Measurements from ENCODE around the gene THOP1. TPM values are rescaled to one million over a fixed set of nuclear protein-coding genes. Genes with fewer than 3 reads are reported as not detected.
"Not testable (repeated sequence)": the region's sequence is repeated elsewhere in the genome, so short reads cannot be mapped to it uniquely, and the experiment has no call there.

THOP1 gene
- total and polyA plus RNA-seq, 12 donors, result 23.1 to 138 (median 46.2) TPM

DNA sequence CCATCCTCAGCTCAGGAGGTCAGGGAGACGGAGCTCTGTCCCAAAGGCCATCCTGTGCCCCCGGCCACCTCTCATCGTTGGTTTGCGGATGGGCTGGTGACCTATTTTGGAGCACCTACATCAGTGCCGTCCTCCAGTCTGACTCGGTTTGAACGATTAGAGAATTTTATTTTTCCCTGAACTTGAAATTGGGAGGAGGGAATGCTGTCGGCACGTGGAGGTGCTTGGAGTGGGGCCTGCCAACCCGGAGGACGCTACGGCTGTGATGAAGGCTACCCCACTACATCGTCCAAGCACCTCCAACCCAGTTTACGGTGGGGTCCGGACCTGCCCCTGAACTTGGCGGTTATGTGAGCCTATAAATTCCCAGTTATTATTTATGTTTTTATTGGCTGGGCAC is 31.3 kb downstream of the THOP1 start:
- Histone ChIP-seq H3K27me3 (no peaks in the 10 kb centered on the region), H3K4me3 (no peak overlapping the region), H3K27ac (peak overlapping the region in 1 of 5 donors; percentile 23), H3K4me1 (replicated peaks in 1 of 2) (peaks cover 0 to 15% of the 10 kb centered on the region in 2 donors), H3K9me3 (replicated peaks in 1 of 3) (no peaks in the 10 kb centered on the region), H3K36me3 (replicated peaks in 1 of 2) (no peaks in the 10 kb centered on the region)
- intact Hi-C loops (cut with DNase I), result no loop called here
- no peak for DNase-seq
- 72 to 81% (median 76%) methylated on average over 15 to 16 of the region's 16 CpGs for WGBS, 4 donors
- TF ChIP-seq, protein P1, sequence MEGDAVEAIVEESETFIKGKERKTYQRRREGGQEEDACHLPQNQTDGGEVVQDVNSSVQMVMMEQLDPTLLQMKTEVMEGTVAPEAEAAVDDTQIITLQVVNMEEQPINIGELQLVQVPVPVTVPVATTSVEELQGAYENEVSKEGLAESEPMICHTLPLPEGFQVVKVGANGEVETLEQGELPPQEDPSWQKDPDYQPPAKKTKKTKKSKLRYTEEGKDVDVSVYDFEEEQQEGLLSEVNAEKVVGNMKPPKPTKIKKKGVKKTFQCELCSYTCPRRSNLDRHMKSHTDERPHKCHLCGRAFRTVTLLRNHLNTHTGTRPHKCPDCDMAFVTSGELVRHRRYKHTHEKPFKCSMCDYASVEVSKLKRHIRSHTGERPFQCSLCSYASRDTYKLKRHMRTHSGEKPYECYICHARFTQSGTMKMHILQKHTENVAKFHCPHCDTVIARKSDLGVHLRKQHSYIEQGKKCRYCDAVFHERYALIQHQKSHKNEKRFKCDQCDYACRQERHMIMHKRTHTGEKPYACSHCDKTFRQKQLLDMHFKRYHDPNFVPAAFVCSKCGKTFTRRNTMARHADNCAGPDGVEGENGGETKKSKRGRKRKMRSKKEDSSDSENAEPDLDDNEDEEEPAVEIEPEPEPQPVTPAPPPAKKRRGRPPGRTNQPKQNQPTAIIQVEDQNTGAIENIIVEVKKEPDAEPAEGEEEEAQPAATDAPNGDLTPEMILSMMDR (IDR thresholded peaks at IDR 0.05), result no peak
- TF ChIP-seq POLR2A (IDR thresholded peaks at IDR 0.05), result no peak

DNA sequence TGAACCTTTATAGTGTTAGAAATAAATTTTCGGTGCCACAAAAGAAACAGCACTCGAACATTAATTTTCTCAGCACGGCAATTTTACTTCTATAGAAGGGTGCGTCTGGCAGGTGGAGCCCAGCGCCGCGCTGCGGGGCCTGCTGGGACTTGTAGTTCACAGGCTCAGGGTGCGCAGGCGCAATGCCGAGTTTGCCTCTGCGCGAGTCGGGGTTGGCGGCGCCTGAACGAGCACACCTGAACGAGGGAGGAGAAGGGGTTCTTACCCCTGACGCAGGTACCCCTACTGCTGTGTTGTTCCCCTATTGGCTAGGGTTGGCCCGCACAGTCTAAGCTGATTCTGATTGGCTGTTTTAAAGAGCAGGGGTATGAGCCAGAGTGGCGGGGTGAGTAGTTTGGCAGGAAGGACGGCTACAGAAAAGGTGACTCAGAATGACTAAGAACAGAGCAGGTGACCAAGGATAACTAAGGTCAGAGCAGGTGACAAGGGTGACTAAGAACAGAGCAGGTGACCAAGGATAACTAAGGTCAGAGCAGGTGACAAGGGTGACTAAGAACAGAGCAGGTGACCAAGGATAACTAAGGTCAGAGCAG is 32.0 kb downstream of the THOP1 start:
- peaks cover 0 to 15% of the 10 kb centered on the region in 2 donors for H3K4me1 ChIP-seq (replicated peaks in 1 of 2)
- peak in 2 of 7 donors; percentile 21 to 31 for DNase-seq
- WGBS, 4 donors, result 66 to 76% (median 73%) methylated on average over 20 to 22 of the region's 22 CpGs
- H3K27me3 ChIP-seq; H3K36me3 ChIP-seq (replicated peaks in 1 of 2); H3K4me3 ChIP-seq; H3K9me3 ChIP-seq (replicated peaks in 1 of 3); intact Hi-C loops (cut with DNase I); H3K27ac ChIP-seq: not testable (repeated sequence)

DNA sequence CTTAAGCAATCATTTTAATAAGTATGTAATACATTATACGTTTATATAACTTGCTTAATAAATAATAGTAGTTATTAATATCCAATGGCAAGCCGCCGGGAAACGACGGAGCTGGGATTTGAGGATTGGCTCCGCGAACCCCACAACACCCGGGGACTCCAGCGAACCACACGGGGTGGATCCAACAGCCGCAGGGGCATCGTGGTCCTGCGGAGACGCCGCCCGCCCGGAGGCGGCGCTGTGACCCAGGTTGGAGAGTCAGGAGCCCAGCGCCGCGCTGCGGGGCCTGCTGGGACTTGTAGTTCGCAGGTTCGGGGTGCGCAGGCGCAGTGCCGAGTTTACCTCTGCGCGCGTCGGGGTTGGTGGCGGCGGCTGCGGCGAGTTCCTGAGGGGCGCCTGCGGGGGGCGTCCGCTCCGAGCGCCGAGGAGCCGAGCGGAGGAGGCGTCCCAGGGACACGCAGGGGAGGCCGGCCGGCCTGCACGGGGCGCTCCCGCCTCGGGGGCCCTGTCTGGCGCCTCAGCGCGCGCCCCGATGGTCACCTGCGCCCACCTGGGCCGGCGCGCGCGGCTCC is 34.3 kb downstream of the THOP1 start, which contains the start of gene ZNF554:
ZNF554 (plus strand) TSS at position 329 of the 572 bp plus-strand sequence; CDS start at position 533, 204 bp downstream.
- intact Hi-C loops (cut with DNase I), result no loop called here
- Histone ChIP-seq H3K36me3 (replicated peaks in 1 of 2) (no peaks in the 10 kb centered on the region), H3K27ac (peak within 1 kb of the TSS in 2 of 5 donors; percentile 54 to 70), H3K27me3 (no peaks in the 10 kb centered on the region), H3K9me3 (replicated peaks in 1 of 3) (no peaks in the 10 kb centered on the region), H3K4me3 (peak within 1 kb of the TSS in 3 of 4 donors; percentile 40 to 98 (median 46)), H3K4me1 (replicated peaks in 1 of 2) (peaks cover 0 to 15% of the 10 kb centered on the region in 2 donors)
- DNase-seq, result peak; percentile 95 to 99 (median 97)
- TF ChIP-seq, protein P1 (IDR thresholded peaks at IDR 0.05), result peak; percentile 79 to 98 (median 94)
- peak in 1 of 2 donors; percentile 14 for TF ChIP-seq POLR2A (IDR thresholded peaks at IDR 0.05)
- 0 to 1% (median 0%) methylated on average over 7 to 64 of the region's 64 CpGs for WGBS, 4 donors

DNA sequence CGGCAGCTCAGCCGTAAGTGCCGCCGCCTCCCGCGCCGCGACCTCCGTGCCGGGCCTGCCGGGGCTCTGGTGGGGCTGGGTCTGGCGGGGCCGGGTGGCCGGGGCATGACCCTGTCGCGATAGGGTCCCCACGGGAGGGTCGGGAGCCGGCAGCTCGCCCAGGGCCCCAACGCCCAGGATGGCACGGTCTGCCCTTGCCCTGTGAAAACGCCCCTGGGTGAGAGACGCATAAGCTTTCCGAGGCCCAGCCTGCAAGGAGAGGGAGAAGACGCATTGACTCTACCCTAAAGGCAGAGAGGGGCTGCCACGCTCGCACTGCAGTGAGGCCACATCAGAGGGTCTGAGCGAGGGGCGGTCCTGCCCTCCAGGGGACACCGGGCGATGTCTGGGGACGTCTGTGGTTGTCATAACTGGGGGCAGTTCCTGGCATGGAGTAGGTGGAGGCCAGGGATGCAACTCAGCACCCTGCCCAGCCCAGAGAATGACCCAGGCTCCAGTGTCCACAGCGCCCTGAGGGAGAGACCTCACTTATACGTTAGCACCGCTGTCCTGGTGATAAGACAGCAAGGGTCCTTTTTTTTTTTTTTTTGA is 34.9 kb downstream of the THOP1 start:
- Histone ChIP-seq H3K4me3 (peak overlapping the region in 3 of 4 donors; percentile 40 to 98 (median 46)), H3K9me3 (replicated peaks in 1 of 3) (no peaks in the 10 kb centered on the region), H3K4me1 (replicated peaks in 1 of 2) (peaks cover 0 to 15% of the 10 kb centered on the region in 2 donors), H3K36me3 (replicated peaks in 1 of 2) (no peaks in the 10 kb centered on the region), H3K27ac (peak overlapping the region in 2 of 5 donors; percentile 54 to 70), H3K27me3 (no peaks in the 10 kb centered on the region)
- no peak for TF ChIP-seq POLR2A (IDR thresholded peaks at IDR 0.05)
- TF ChIP-seq, protein P1 (IDR thresholded peaks at IDR 0.05), result no peak
- intact Hi-C loops (cut with DNase I), result no loop called here
- 1 to 10% (median 3%) methylated on average over 13 to 36 of the region's 36 CpGs for WGBS, 4 donors
- DNase-seq, result peak in 2 of 7 donors; percentile 11 to 42

Data from adrenal gland (tissue), 12 donors.